Esophagus squamous epithelium (tissue), 4 donors: ENCODE data around the gene RMND5B.

Source experiments
- POLR2A ChIP-seq, 4 donors: fragments of 450-650 bp; IDR thresholded peaks; one replicate each; pipeline ENCODE4 v1.6.1; 2017; ENCODE audit warnings: antibody characterized with exemption in 4 of 4, mild to moderate bottlenecking in 4 of 4, moderate library complexity in 3 of 4
- TF ChIP-seq, protein P1 (sequence below), 6 experiments: fragments of 450-650 bp in 4 of 6; fragments of 200-600 bp in 2 of 6; sonication (generic) in 2 of 6; IDR thresholded peaks; one replicate each; pipeline ENCODE4 v1.5.1; 2016 to 2019; ENCODE audit warnings: antibody characterized with exemption in 6 of 6, mild to moderate bottlenecking in 4 of 6, moderate library complexity in 4 of 6

DNA sequence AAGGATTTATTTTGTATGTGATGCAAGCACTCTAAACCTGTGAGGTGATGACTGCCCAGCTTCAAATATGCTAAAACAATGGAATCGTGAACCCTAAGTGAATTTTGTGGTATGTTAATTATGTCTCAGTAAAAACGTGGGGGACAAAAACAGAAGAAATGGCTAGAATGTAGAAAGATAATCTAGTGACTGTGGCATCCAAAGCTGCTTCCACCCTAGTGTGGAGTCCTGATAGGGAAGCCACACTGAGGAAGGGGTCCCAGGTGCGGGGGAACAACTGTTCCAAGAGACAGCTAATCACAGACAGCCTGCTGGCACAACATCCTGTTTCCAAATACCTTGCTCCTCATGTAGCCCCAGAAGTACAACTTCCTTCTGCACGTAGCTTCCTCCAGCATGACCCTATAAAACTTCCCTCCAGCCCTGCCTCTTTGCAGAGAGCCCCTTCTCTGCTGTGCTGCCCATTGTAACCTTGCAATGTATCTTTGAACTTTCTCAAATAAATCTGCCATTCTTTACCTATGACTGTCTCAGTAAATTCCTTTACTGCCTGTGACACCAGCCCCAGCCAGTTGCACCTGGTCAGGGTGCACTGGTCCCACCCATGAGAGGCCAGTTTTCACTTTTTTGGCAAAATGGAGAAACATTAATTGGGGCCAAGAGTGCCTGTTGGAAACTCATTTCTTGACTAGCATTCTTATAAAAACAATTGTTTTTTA lies 51.5 kb downstream of the RMND5B start:
- TF ChIP-seq, protein P1, sequence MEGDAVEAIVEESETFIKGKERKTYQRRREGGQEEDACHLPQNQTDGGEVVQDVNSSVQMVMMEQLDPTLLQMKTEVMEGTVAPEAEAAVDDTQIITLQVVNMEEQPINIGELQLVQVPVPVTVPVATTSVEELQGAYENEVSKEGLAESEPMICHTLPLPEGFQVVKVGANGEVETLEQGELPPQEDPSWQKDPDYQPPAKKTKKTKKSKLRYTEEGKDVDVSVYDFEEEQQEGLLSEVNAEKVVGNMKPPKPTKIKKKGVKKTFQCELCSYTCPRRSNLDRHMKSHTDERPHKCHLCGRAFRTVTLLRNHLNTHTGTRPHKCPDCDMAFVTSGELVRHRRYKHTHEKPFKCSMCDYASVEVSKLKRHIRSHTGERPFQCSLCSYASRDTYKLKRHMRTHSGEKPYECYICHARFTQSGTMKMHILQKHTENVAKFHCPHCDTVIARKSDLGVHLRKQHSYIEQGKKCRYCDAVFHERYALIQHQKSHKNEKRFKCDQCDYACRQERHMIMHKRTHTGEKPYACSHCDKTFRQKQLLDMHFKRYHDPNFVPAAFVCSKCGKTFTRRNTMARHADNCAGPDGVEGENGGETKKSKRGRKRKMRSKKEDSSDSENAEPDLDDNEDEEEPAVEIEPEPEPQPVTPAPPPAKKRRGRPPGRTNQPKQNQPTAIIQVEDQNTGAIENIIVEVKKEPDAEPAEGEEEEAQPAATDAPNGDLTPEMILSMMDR (IDR thresholded peaks at IDR 0.05) = no peak
- TF ChIP-seq POLR2A (IDR thresholded peaks at IDR 0.05) = no peak
